Stimulated activated CD4-positive, alpha-beta T cell treated with anti-CD3 and anti-CD28 coated beads, Interleukin-4, amount 100 ng/mL, for 4 hours (primary cell): ENCODE measurements around the gene KDM1B.

Experiments
- DNase-seq, 2 experiments: peaks; one replicate each; pipeline ENCODE4 v3.0.0-alpha.2; 2020

Gene KDM1B, protein sequence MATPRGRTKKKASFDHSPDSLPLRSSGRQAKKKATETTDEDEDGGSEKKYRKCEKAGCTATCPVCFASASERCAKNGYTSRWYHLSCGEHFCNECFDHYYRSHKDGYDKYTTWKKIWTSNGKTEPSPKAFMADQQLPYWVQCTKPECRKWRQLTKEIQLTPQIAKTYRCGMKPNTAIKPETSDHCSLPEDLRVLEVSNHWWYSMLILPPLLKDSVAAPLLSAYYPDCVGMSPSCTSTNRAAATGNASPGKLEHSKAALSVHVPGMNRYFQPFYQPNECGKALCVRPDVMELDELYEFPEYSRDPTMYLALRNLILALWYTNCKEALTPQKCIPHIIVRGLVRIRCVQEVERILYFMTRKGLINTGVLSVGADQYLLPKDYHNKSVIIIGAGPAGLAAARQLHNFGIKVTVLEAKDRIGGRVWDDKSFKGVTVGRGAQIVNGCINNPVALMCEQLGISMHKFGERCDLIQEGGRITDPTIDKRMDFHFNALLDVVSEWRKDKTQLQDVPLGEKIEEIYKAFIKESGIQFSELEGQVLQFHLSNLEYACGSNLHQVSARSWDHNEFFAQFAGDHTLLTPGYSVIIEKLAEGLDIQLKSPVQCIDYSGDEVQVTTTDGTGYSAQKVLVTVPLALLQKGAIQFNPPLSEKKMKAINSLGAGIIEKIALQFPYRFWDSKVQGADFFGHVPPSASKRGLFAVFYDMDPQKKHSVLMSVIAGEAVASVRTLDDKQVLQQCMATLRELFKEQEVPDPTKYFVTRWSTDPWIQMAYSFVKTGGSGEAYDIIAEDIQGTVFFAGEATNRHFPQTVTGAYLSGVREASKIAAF

DNA sequence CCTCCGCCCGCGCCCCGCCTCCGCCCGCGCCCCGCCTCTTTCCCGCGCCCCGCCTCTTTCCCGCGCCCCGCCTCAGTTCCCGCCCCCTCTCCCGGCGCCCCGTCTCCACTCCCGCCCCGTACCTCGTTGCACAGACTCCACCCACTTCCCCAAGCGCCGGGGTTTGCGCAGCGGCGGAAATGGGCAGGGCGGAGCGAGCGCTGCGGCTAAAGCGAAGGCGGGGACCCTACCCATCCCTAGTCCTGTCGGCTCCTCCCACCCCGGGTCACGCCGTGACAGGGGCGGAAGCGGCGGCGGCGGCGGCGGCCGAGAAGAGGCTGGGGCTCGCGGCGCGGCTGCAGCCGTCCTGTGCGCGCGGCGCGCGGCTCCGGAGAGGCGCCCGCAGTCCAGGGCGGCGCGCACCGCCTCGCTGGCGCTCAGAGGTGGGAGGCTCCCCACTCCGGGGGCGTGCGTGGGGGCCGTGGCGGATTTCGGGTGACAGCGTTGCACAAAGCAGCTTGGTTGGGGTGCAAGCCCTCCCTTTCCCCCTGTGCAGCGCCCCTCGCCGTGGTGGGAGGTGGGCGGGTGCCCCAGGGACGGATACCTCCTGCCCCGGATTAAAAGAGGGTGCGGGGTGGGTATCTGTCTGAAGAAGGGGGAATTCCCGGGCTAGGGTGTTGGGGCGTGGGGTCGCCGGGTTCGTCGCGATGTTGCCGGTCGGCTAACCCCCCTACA lies at the start of gene KDM1B:
Gene KDM1B, plus strand, starts transcription at position 273 of the 714 bp plus-strand sequence. CDS start 4,474 bp downstream, outside the sequence.
- DNase-seq = peak; percentile 96 to 98

DNA sequence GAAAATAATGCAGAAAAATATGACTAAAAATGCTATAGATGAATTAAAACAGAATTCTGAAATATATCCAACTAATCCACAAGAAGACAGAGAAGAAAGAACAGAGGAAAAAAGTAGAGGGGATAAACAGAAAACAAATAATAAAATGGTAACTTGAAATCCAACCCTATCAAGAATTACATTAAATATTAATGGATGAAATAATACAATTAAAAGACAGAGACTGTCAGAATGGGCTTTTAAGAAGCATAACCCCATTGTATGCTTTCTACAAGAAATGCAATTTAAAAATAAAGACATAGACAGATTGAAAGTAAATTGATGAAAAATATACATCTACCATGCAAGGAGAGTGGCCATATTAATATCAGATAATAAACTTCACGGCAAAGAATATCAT lies 48.2 kb upstream of the KDM1B start:
- DNase-seq = no peak

DNA sequence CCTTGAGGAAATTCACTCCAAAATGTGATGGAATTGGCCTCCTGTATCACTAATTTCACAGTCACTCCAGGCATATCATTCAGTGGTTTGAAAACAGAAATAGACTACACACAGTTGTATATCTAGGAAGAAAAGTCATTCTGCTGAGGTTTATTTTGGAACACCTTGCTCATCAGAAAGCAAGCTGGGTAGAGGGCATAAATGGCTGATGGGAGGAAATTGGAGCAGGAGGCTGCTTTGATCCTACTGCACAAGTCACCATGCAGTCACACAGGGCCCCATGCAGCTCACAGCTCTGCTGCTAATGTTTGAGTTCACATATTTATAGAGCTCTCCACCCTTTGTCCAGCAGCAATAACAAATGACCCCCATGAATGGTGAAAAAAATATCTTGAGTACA lies 45.1 kb upstream of the KDM1B start:
- DNase-seq = no peak

DNA sequence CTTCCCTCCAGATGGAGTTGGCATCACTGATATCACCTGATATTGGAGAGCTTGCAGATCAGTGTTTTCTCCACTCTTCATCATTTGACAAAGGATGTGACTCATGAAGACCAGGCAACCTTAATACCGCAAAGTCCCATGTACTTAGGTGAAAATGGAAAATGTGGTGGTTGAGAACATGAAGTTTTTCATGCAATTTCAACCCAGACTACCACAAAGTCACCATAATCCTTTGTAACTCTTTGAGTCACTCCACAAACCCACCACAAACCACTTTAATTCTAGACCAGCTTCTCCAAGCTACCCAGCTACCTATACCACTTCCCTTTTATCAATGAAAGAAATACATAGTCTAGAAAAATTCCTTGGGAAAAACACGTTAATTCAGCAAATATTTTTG lies 39.9 kb upstream of the KDM1B start:
- DNase-seq = no peak

DNA sequence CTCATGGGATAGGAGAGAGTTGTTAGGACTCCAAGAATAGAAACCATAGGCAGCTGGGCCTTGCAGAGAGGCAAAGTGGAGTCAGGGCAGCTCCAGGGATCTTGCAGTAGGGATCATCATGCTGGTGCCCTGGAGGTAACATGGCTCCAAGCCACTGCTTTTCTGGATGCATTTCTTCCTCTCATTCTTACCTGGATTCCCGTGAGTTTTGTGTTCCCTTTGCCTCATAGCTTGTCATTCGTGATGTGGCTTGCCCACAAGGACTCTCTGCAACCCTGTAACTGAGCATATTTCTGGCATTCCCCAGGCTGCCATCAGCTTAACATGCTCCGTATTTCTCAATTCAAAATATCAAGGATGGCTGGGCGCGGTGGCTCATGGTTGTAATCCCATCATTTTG lies 38.1 kb upstream of the KDM1B start:
- DNase-seq = no peak

DNA sequence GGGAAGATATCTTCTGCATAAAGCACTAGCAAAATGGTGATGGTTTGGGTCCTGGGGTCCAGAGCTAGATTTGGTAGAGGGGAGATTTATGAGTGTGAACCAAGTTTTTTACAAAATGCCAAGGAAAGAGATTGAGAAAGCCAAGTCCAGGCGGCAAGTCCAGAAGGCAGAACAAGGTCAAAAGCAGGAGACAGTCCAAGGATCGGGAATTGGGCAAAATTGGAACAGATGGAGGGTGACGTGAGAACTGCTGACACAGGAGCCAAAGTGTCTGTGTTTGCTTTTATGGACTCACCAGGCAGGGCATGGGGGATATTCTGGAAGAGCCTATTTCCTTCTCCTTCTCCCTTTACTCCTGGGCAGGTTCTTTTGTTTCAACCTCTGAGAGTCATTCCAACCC lies 36.9 kb upstream of the KDM1B start:
- no peak for DNase-seq

DNA sequence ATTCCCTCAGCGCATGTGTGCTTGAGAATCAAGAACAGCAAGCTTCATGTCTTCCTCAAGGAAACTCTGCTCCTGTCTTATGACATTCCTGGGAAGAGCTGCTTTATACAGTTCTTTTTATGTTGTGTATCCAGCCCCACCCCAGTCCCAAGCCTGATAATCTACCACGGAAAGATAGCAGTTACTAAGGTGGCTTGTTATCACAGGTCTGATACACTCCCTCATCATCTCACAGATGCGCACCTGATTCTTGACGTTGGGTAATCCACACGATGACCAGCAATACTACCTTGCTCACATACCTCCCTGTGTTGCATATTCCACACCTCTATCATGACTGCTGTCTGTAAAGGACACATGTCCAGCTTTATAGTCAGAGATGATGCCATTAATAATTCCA lies 36.0 kb upstream of the KDM1B start:
- no peak for DNase-seq

DNA sequence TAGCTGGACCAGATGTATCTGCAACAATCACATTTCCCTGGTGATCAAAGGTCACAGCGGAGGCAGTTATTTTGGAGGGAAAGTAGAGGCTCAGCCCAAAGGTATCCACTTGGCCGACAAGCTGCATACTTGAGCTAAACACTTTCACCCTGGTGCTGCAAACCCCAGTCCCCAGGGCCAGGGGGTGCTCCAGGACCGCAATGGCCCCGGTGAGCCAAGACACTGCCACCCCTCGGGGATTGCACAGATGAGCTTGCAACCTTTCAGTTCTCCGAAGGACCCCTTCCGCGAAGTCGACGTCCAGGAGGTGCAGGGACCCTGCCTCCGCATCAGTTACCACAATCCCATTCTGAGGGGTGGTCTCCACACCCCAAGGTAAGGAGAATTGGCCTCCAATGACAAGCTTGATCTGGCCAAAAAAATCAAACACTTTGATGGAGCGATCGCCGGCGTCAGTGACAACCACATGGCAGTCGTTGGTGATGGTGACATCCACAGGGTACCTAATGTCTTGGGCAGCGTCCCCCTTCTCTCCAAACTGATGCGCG lies 33.6 kb upstream of the KDM1B start:
- DNase-seq = no peak

DNA sequence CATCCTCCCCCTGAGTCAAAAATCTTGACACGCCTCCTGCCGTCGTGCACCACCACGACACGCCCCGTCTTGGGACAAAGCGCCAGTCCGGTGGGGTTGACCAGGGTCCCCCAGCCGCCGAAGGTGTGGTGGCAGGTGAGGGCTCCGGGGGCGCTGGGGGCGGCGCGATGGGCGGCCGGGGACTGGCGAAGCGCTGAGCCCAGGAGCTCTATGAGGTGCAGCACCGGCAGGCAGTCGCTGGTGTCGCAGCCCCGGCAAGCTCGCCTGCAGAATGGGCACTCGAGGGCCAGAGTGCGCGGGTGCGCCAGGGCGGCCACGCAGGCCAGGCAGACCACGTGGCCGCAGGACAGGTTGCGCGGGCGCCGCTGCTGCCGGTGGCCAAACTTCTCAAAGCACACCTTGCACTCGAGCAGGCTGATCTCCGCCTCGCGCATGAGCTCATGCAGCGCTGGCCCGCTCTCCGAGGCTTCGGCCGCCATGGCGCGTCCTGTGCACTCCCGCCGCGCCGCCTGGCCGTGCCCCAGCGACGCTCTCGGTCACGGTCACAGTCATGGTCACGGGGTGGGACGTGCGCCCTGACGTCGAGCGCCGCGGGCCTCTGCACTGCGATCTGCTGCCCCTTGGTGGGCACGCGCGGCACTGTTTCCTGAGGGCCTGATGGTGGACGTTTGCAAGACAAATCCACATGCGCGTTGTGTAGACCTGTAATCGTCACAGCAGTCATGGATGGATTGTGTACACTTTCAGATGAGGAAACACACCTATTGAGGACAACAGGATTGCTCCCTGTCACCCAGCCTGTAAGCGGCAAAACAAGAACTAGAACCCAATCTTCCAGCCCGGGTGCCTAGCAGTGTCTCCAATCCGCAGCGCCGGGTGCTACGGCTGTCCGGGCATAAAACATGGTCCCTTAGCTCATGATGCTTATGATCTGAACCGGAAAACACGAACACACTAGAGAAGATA lies 32.8 kb upstream of the KDM1B start, which contains the start of gene NHLRC1:
Gene NHLRC1, minus strand, starts transcription at position 550 of the 966 bp plus-strand sequence. Its CDS starts 71 bp downstream, at position 479.
- peak; percentile 61 to 73 for DNase-seq

DNA sequence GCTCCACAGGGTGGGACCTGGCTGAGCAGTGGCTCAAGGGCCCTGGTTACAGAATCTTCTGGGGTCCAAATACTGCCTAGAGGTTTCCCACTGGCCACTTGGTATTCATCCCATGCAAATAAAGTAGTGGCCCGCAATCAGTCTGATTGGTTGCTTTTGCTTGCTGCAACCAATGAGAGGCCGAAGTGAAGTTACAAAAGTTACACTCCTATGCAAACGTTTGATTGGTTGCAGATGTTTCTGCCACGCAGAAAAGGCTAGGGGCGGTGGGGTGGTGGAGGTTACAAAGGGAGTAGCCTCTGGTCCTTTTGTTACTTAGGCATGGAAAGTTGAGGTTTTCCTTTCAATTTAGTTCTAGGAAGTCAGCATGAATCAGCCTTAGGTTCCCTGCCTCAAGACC lies 29.1 kb upstream of the KDM1B start:
- no peak for DNase-seq

DNA sequence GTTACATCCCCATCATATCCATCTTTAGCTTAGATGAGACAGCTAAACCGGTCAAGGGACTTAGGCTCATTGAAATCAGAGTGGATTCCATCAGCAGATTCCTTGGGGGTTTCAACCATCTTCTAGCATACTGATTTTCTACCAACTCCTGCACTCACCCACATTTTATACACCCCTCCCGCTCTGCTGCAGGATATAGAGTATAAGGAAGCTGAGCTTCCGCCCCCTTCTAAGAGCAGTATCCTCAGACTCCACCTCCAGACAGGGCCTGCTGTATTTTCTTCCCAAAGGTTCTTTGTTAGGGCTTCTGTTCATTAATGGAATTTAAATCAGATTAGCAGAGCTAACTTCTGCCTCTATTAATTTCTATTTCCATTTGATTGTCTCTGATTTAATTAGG lies 22.9 kb upstream of the KDM1B start:
- DNase-seq = no peak

DNA sequence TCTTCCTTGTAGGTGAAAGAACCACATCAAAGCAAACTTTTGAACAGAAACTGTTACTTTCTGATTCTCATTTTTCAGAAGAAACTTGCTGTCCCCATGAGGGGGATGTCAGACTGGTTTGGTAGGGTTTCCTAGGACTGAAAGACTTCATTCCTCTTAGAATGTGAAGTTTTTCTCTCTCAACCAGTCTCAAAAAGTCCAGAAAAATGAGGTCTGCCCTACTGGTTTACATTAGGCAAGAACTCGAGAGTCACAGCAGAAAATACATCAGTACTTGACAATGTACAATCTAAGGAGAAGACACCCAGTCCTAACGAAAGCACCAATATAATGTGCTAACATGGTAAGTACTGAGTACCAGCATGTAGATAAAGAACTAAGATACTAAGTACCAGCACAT lies 20.1 kb upstream of the KDM1B start:
- no peak for DNase-seq

DNA sequence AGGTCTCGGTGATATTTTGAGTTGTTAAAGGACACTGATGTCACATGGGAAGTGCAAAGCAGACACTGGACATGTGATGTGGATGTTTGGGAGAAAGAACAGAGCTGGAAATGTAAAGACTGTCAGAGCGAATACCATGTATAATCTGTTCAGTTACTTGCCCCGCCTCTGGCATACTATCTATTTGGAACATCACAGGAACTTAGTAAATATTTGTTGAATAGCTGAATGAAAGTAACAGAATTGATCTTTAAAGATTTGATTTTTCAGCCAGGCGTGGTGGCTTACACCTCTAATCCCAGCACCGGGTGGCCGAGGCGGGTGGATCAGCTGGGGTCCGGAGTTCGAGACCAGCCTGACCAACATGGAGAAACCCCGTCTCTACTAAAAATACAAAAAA lies 19.0 kb upstream of the KDM1B start:
- no peak for DNase-seq

DNA sequence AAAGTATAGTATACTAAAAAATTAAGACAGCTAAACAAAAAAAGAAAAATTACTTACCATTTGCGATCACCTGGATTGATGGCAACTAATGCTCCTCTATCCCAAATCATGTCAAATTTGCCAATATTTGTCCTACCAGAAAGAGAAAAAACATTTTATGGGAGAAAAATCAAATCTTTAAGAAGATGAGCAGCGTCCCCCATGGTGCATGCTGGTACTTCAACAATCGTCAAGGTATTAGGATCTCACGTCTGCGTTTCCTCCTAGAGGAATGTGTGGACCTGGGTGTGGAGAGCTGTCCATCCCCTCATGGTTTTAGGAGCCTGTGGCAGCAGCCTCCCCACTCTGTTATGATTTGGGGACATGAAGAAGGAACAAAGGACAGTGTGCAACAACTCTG lies 16.3 kb upstream of the KDM1B start:
- no peak for DNase-seq

DNA sequence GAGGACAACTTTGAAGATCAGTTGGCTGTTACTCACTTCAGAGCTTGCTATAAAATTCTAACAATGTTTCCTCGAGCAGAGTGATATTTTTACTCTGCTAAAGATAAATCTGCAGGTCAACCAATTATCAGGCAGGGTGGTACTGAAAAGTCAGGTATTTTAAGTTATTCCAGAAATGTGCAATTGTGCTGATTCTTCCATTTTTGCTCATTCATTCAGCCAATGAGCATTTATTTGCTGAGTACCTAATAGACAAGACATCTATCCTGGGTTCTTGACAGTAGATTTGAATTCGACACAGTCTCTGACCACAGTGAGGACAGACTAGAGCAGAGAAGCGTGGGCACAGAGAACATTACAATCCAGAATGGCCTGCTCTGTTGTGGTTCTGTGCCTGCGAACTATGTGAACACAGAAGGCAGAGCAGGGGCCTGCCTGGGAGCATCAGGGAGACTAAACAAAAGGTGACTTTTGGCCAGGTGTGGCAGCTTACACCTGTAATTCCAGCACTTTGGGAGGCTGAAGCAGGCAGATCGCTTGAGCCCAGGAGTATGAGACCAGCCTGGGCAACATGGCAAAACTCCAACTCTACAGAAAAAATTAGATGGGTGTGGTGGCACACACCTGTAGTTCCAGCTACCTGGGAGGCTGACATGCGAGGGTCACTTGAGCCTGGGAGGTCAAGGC lies 15.1 kb upstream of the KDM1B start:
- DNase-seq = no peak

DNA sequence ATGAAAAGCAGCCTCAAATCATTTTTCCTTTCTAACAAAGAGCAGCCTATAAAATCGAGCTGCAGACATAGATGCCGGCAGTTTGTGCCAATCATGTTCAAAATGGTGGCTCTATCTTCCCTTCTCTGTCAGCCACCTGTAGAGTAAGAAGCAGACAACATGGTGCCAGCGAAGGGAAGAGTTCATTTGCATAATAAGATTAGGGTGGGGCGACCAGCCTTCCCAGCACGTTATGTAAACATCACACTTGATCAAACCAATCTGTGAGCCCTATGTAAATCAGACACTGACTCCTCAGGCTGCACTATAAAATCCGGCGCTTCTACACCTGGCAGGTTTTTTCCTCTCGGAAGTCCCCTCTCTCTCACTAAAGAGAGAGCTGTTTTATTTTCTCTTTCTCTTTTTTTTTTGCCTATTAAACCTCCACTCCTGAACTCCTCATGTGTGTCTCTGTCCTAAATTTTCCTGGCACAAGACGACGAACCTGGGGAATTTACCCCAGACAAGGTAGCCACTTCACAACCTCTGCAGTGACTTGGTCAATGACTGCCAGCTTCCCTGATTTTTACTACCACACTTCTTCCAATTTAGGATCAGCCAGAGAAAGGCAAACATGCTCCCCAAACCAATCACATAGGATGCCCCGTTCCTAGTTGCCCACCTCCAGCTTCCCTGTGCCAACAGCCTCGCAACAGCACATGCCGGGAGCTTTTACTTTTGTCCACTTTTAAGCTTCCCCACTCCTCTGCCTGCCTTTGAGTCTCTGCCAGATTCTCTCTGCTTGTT lies 13.2 kb upstream of the KDM1B start:
- DNase-seq = no peak

DNA sequence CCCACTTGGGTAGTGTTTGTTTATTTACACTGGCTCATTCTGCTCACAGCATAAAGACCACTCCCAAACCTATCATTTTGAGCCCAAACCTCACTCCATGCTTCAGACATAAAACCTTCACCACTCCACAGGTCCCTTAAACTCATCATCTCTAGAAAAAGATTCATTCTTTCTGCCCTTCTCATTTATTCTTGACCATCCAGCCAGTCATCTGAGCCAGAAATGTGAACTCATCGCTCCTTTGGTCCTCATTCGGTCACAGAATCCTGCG lies 12.7 kb upstream of the KDM1B start:
- DNase-seq = no peak

DNA sequence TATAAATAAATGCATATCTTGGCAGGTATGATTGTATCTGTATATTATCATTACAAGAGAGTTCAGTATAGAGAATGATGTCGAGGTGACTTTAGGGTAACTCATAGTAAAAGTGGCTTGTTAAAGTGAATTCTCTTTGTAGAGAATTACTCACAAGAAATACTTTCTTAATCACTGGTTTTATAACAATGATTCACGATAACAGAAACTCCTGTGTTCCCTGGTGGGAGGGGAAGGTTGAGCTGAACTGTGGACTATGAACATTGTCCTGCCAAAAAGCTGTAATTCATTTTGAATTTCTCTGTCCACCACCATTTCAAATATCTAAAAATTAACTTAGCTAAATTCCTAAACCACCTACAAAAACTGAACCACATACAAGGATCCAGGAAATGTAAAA lies 8.1 kb upstream of the KDM1B start:
- DNase-seq = no peak

DNA sequence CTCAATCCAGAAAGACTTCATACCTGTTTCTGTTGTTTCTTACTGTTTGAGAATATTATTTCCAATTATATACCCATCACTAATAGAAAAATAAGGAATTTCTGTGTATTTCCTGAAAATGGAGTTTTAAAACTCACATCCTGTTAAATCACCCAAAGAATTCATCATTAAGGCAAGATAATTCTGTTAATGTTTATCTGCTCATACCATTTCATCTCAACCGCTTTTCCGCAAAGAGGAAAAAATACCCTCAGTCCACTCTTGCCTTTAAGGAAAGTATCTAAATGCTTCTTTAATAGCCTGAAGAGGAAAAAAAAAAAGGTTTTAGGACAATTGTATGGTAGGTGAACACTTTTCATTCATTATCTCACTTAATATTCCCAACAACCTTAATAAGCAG lies 7.6 kb upstream of the KDM1B start:
- DNase-seq = no peak

DNA sequence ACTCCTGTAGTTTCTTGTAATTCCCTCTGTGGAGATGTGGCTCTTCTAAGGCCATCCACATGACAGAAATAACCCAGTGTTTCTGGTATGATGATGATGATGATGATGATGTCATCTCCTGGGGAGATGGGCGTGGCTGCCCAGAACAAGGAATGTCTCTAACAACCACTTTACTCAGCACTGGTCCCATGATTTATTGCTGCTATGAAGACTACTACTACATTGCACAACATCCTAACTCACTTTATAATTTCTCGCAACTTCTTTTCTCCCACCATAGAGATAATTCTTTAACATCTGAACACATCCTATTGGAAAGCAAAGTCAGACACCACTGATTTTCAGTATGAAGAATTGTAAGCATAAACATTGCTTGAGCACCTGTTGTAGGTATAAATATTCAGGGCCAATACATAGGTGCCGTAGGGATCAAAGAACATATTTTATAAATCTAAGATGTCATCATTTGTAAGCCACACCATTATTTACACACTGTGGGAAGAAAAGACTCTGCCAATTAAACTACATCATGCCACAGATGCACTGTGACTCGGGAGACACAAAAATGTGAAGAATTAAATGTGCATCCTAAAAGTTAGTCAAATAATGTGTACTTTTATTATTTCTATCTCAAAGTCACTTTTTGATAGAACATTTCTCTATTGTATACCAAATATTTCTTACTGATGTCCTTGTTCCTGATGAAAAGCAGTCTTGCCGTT lies 6.8 kb upstream of the KDM1B start:
- DNase-seq = no peak
